ENCODE results near the gene TADA2A. TPM values are rescaled to one million over a fixed set of nuclear protein-coding genes. Genes with fewer than 3 reads are reported as not detected.

Gene TADA2A, protein sequence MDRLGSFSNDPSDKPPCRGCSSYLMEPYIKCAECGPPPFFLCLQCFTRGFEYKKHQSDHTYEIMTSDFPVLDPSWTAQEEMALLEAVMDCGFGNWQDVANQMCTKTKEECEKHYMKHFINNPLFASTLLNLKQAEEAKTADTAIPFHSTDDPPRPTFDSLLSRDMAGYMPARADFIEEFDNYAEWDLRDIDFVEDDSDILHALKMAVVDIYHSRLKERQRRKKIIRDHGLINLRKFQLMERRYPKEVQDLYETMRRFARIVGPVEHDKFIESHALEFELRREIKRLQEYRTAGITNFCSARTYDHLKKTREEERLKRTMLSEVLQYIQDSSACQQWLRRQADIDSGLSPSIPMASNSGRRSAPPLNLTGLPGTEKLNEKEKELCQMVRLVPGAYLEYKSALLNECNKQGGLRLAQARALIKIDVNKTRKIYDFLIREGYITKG
- 11.4 TPM for total RNA-seq (2021; ENCODE audit: unreplicated experiment)
- 5.5 TPM for polyA plus RNA-seq (2012; ENCODE audit: insufficient read length)
- percentile 69 among the genes with signal in this experiment for Bru-seq, nascent RNA
- percentile 61 among the genes with signal in this experiment for BruChase-seq, experiment 1, labeled RNA remaining after a 2-hour chase
- BruChase-seq, experiment 2, labeled RNA remaining after a 6-hour chase, result percentile 59 among the genes with signal in this experiment
- long read RNA-seq, full-length matches to known transcripts, result 2 of 8 reads
- long read RNA-seq, partial matches to known transcripts, result 2 of 8 reads
- long read RNA-seq, other reads (novel, unspliced or antisense), result 4 of 8 reads

DNA sequence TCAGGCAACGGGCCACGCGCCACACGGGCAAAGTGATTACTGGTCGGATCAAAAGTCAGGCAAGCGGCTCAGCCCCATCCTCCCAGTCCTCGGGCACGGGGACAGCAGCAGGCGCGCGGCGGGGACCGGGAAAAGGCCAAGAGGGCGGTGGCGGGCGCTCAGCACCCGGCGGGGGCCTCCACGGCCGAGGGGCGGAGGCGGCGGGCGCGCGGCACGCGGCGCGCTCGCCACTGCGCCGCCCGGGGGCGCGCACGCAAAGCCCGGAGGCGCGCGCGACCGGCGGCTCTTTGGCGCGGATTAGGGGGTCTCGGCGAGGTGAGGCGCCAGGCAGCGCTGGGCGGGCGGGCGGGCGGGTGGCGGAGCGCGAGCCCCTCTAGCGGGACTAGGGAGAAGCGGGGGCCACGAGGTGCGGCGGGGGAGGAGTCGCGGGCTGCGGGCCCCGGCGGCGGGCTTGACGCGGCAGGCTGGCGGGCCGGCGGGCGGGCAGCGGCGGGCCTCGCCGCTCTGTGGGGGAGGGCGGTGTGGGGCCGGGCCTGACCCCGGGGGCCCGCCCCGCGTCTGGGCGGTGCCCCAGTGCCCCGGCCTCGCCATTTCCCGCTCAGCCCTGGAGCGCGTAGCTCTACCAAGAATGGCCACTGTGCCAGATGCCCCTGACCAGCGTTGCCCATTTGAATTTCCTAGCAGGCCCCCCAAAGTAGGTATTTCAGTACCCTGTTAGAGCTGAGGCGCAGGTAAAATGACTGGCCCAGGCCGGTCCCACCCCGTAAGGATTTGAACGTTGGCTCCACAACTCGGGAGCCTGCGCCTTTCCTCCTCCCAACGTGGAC is at the start of gene TADA2A, which contains the start of gene ACACA:
TADA2A (plus strand) TSS at position 252 of the 827 bp plus-strand sequence. CDS start 4,480 bp downstream, outside the sequence.
ACACA (minus strand) TSS at position 202 of the 827 bp plus-strand sequence. CDS start 537 bp downstream, outside the sequence.
- ChIA-PET POLR2A (interaction anchor here (0.6 kb wide), 1 partner anchor 20 kb away, joined by 4 read pairs; no protein-coding TSS in a partner anchor), CTCF (no interaction called here)
- BruUV-seq (replicated peaks), result no TSS peak
- in situ Hi-C loops (cut with HindIII; ENCODE audit: low pct_unique_long_range_greater_than_20kb, low sequenced_read_pairs), result no loop called here
- TF ChIP-seq, protein P1, sequence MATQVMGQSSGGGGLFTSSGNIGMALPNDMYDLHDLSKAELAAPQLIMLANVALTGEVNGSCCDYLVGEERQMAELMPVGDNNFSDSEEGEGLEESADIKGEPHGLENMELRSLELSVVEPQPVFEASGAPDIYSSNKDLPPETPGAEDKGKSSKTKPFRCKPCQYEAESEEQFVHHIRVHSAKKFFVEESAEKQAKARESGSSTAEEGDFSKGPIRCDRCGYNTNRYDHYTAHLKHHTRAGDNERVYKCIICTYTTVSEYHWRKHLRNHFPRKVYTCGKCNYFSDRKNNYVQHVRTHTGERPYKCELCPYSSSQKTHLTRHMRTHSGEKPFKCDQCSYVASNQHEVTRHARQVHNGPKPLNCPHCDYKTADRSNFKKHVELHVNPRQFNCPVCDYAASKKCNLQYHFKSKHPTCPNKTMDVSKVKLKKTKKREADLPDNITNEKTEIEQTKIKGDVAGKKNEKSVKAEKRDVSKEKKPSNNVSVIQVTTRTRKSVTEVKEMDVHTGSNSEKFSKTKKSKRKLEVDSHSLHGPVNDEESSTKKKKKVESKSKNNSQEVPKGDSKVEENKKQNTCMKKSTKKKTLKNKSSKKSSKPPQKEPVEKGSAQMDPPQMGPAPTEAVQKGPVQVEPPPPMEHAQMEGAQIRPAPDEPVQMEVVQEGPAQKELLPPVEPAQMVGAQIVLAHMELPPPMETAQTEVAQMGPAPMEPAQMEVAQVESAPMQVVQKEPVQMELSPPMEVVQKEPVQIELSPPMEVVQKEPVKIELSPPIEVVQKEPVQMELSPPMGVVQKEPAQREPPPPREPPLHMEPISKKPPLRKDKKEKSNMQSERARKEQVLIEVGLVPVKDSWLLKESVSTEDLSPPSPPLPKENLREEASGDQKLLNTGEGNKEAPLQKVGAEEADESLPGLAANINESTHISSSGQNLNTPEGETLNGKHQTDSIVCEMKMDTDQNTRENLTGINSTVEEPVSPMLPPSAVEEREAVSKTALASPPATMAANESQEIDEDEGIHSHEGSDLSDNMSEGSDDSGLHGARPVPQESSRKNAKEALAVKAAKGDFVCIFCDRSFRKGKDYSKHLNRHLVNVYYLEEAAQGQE (IDR thresholded peaks at IDR 0.05; ENCODE audit: insufficient read depth in 1 of 2, low read depth in 2 of 2, low read length in 1 of 2), result no peak
- TF ChIP-seq SIN3A (IDR thresholded peaks at IDR 0.05; ENCODE audit: borderline replicate concordance, insufficient read depth, low read depth, low read length) (peak; percentile 39; the same call in 1 of the 2 replicates), POLR2AphosphoS5 (IDR thresholded peaks at IDR 0.05; ENCODE audit: low read depth, low read length) (peak; percentile 85), TCF7L2 (IDR thresholded peaks at IDR 0.05; ENCODE audit: low read depth, low read length) (no peak)
- no peaks in the 10 kb centered on the region; the same call in 1 of the 2 replicates for H3K36me3 ChIP-seq (ENCODE audit: control insufficient read depth, insufficient read depth, low read length)
- no peaks in the 10 kb centered on the region for H3K27me3 ChIP-seq (ENCODE audit: control insufficient read depth, insufficient read depth, low read length)
- DNase-seq (ENCODE audit: low read depth, low spot score) (no peak), ATAC-seq (peak; percentile 99)
- intact Hi-C loops (cut with micrococcal nuclease; ENCODE audit: unreplicated experiment), result no loop called here
- no peaks in the 10 kb centered on the region for H3K9me3 ChIP-seq (ENCODE audit: control insufficient read depth, insufficient read depth, low read depth, low read length)
- H3K4me3 ChIP-seq (ENCODE audit: low read depth in 2 of 2, low read length in 2 of 2), result peak within 1 kb of the TSS; percentile 81 to 87
- H3K27ac ChIP-seq (ENCODE audit: low read length), result peak within 1 kb of the TSS; percentile 91
- H3K4me1 ChIP-seq (ENCODE audit: control insufficient read depth, insufficient read depth, low read length), result no peaks in the 10 kb centered on the region

DNA sequence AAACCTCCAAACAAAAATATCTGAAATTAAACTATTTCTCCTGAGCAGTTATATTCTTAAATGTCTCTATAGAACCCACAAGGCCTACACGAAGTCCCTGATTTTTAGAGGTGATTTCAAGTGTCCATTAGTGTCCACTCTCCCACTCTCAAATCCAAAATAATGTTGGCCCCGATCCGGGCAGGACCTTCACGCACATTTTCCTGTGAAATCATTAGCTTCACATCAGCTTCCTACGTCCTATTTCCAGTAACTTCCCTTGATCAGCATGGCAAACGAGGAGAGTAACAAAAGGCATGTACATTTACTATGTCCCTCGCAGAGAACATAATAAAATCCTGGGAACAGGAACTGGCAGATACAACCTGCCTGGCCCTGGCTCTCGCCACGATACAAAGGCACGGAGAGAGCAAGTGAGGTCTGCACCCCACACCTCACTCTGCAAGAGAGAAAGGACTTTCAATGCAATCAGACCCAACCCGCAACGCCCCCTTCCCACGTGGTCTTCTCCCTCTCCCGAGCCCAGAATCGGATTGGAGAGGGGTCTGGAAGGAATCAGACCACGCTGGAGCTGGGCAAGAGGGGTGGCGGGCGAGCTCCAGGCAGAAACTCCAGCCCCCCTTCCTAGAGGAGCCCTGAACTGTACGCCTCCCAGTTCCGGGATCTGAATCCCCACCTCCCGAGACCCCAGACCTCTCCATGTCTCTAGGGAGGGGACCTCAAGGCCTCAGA is 48.4 kb upstream of the TADA2A start:
- intact Hi-C loops (cut with micrococcal nuclease; ENCODE audit: unreplicated experiment) (no loop called here), in situ Hi-C loops (cut with HindIII; ENCODE audit: low pct_unique_long_range_greater_than_20kb, low sequenced_read_pairs) (no loop called here)
- no peaks in the 10 kb centered on the region for H3K9me3 ChIP-seq (ENCODE audit: control insufficient read depth, insufficient read depth, low read depth, low read length)
- peak overlapping the region; percentile 93 for H3K27ac ChIP-seq (ENCODE audit: low read length)
- no peaks in the 10 kb centered on the region for H3K27me3 ChIP-seq (ENCODE audit: control insufficient read depth, insufficient read depth, low read length)
- peak overlapping the region; percentile 83 to 89 for H3K4me3 ChIP-seq (ENCODE audit: low read depth in 2 of 2, low read length in 2 of 2)
- TF ChIP-seq, protein P2, sequence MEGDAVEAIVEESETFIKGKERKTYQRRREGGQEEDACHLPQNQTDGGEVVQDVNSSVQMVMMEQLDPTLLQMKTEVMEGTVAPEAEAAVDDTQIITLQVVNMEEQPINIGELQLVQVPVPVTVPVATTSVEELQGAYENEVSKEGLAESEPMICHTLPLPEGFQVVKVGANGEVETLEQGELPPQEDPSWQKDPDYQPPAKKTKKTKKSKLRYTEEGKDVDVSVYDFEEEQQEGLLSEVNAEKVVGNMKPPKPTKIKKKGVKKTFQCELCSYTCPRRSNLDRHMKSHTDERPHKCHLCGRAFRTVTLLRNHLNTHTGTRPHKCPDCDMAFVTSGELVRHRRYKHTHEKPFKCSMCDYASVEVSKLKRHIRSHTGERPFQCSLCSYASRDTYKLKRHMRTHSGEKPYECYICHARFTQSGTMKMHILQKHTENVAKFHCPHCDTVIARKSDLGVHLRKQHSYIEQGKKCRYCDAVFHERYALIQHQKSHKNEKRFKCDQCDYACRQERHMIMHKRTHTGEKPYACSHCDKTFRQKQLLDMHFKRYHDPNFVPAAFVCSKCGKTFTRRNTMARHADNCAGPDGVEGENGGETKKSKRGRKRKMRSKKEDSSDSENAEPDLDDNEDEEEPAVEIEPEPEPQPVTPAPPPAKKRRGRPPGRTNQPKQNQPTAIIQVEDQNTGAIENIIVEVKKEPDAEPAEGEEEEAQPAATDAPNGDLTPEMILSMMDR (IDR thresholded peaks at IDR 0.05), result no peak
- TF ChIP-seq POLR2AphosphoS5 (IDR thresholded peaks at IDR 0.05; ENCODE audit: low read depth, low read length) (no peak), SIN3A (IDR thresholded peaks at IDR 0.05; ENCODE audit: borderline replicate concordance, insufficient read depth, low read depth, low read length) (no peak), TCF7L2 (IDR thresholded peaks at IDR 0.05; ENCODE audit: low read depth, low read length) (no peak)
- TF ChIP-seq, protein P1 (IDR thresholded peaks at IDR 0.05; ENCODE audit: insufficient read depth in 1 of 2, low read depth in 2 of 2, low read length in 1 of 2), result no peak
- ATAC-seq, result peak; percentile 19
- peaks cover 14% of the 10 kb centered on the region for H3K4me1 ChIP-seq (ENCODE audit: control insufficient read depth, insufficient read depth, low read length)
- DNase-seq (ENCODE audit: low read depth, low spot score), result no peak
- no TSS peak for BruUV-seq (replicated peaks)
- CTCF ChIA-PET, result interaction anchor here (1.5 kb wide), 1 partner anchor 15 kb away, joined by 5 read pairs; no protein-coding TSS in a partner anchor
- H3K36me3 ChIP-seq (ENCODE audit: control insufficient read depth, insufficient read depth, low read length), result peaks cover 5% of the 10 kb centered on the region
- POLR2A ChIA-PET, result no interaction called here
